Left lung (tissue), 10 donors: Measurements from ENCODE around the gene OLFML2B. TPM values are rescaled to one million over a fixed set of nuclear protein-coding genes. Genes with fewer than 3 reads are reported as not detected.
A peak's percentile ranks its signal among the peaks of the same experiment; 100 is the strongest.

Source experiments
- ATAC-seq: fragments of 200-7000 bp; cut with Tn5 transposase; one replicate; pipeline ENCODE4 v1.9.1; 2020; ENCODE audit warnings: moderate library complexity
- DNase-seq, 4 donors: peaks; one replicate each; pipeline ENCODE4 v3.0.0-alpha.2; 2013 to 2020
- H3K27ac ChIP-seq, 2 donors: fragments of 200-600 bp; sonication (generic) in 1 of 2; one replicate each; pipeline versions ENCODE4 v1.5.0 to v1.8.0; 2020 to 2021
- H3K27me3 ChIP-seq, 2 donors: fragments of 200-600 bp; sonication (generic) in 1 of 2; one replicate each; pipeline versions ENCODE4 v1.5.0 to v1.8.0; 2020 to 2021
- H3K36me3 ChIP-seq, 2 donors: fragments of 200-600 bp; sonication (generic) in 1 of 2; one replicate each; pipeline versions ENCODE4 v1.5.0 to v1.8.0; 2020 to 2021
- H3K4me1 ChIP-seq, 2 donors: fragments of 200-600 bp; one replicate each; pipeline ENCODE4 v1.8.0; 2021
- H3K4me3 ChIP-seq, 2 donors: fragments of 200-600 bp; sonication (generic) in 1 of 2; one replicate each; pipeline versions ENCODE4 v1.5.0 to v1.8.0; 2020 to 2021; ENCODE audit warnings: mild to moderate bottlenecking in 1 of 2
- H3K9me3 ChIP-seq, 2 donors: fragments of 200-600 bp; sonication (generic) in 1 of 2; one replicate each; pipeline versions ENCODE4 v1.5.0 to v1.8.0; 2020 to 2021
- intact Hi-C, 2 donors: fragments of 100-400 bp; cut with DNase I; formaldehyde crosslinking; loops; one replicate each; pipeline versions ENCODE4 v1.11.2 to v1.14.2; 2022
- polyA plus RNA-seq, 6 donors: library from polyadenylated mRNA; unstranded; fragments of 120-200 nt; gene quantifications; one replicate each; pipeline ENCODE4 v1.2.1, GENCODE V29; 2013; ENCODE audit not compliant: insufficient read length in 6 of 6
- total RNA-seq, 2 donors: library from RNA; stranded (reverse); fragmentation: NEBNext Ultra II Directional; extraction: Animal tissue kit (Norgen Biotek cat#: 25700); gene quantifications; one replicate each; pipeline ENCODE4 v1.2.1, GENCODE V29; 2021
- TF ChIP-seq, protein P1 (sequence below), 2 donors: fragments of 200-600 bp; sonication (generic) in 1 of 2; IDR thresholded peaks; one replicate each; pipeline versions ENCODE4 v1.5.0 to v1.8.0; 2021; ENCODE audit warnings: antibody characterized with exemption in 2 of 2
- donor health status: DM: no; HTN: yes; CAD: no.
- donor health status: DM: no; HTN: no; CAD: no.

Gene OLFML2B
- total and polyA plus RNA-seq, 8 donors, result 12.7 to 46.8 (median 15.2) TPM

- no peak for ATAC-seq
- Histone ChIP-seq H3K27ac (no peak overlapping the region), H3K9me3 (no peaks in the 10 kb centered on the region), H3K36me3 (peaks cover 0 to 31% of the 10 kb centered on the region in 2 donors), H3K4me1 (peaks cover 0 to 34% of the 10 kb centered on the region in 2 donors), H3K27me3 (no peaks in the 10 kb centered on the region), H3K4me3 (no peak overlapping the region)
- TF ChIP-seq, protein P1, sequence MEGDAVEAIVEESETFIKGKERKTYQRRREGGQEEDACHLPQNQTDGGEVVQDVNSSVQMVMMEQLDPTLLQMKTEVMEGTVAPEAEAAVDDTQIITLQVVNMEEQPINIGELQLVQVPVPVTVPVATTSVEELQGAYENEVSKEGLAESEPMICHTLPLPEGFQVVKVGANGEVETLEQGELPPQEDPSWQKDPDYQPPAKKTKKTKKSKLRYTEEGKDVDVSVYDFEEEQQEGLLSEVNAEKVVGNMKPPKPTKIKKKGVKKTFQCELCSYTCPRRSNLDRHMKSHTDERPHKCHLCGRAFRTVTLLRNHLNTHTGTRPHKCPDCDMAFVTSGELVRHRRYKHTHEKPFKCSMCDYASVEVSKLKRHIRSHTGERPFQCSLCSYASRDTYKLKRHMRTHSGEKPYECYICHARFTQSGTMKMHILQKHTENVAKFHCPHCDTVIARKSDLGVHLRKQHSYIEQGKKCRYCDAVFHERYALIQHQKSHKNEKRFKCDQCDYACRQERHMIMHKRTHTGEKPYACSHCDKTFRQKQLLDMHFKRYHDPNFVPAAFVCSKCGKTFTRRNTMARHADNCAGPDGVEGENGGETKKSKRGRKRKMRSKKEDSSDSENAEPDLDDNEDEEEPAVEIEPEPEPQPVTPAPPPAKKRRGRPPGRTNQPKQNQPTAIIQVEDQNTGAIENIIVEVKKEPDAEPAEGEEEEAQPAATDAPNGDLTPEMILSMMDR (IDR thresholded peaks at IDR 0.05), result no peak
- DNase-seq, result no peak
- intact Hi-C loops, result no loop called here
Observed at GRCh38 chr1:161958425-161958824, 65.2 kb downstream of the OLFML2B start.

GRCh38 chr1:161956930-161957329 lies 66.7 kb downstream of the OLFML2B start:
- Histone ChIP-seq H3K36me3 (peaks cover 0 to 31% of the 10 kb centered on the region in 2 donors), H3K4me1 (peaks cover 0 to 27% of the 10 kb centered on the region in 2 donors), H3K27me3 (no peaks in the 10 kb centered on the region), H3K27ac (no peak overlapping the region), H3K4me3 (no peak overlapping the region), H3K9me3 (no peaks in the 10 kb centered on the region)
- ATAC-seq (no peak), DNase-seq (no peak)
- TF ChIP-seq, protein P1 (IDR thresholded peaks at IDR 0.05), result no peak
- intact Hi-C loops, result no loop called here

DNA sequence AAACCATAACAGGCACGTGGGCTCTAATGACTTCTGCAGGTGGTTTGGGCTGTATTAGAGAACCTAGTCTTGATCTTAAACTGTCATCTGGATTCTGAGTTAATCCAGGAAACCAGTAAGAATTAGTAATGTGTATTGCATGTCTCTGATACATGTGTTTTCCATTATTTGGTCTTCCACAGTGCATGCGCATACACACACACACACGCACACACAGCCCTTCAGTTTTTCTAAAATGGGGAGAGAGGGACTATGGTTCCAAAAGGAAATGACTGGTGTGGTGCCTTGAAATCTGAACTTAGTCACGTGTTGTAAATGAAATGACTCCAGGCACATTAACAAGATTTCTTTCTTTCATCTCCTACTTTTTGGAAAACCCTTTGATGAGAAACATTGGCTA lies 67.6 kb downstream of the OLFML2B start:
- Histone ChIP-seq H3K4me1 (peaks cover 0 to 18% of the 10 kb centered on the region in 2 donors), H3K4me3 (no peak overlapping the region), H3K9me3 (no peaks in the 10 kb centered on the region), H3K27me3 (no peaks in the 10 kb centered on the region), H3K36me3 (peaks cover 0 to 31% of the 10 kb centered on the region in 2 donors), H3K27ac (no peak overlapping the region)
- DNase-seq (no peak), ATAC-seq (no peak)
- TF ChIP-seq, protein P1 (IDR thresholded peaks at IDR 0.05), result no peak
- intact Hi-C loops, result no loop called here

- intact Hi-C loops, result no loop called here
- TF ChIP-seq, protein P1 (IDR thresholded peaks at IDR 0.05), result no peak
- Histone ChIP-seq H3K27ac (no peak overlapping the region), H3K36me3 (peaks cover 0 to 26% of the 10 kb centered on the region in 2 donors), H3K9me3 (no peaks in the 10 kb centered on the region), H3K27me3 (no peaks in the 10 kb centered on the region), H3K4me3 (no peak overlapping the region), H3K4me1 (peaks cover 0 to 17% of the 10 kb centered on the region in 2 donors)
- ATAC-seq, result no peak
- DNase-seq, result no peak
Observed at GRCh38 chr1:161955606-161956005, 68.1 kb downstream of the OLFML2B start.

GRCh38 chr1:161954466-161954865 lies 69.2 kb downstream of the OLFML2B start:
- DNase-seq (no peak), ATAC-seq (peak; percentile 51)

More at GRCh38 chr1:161954466-161954865, 69.2 kb downstream of the OLFML2B start:
- H3K4me1 ChIP-seq, result peaks cover 0 to 17% of the 10 kb centered on the region in 2 donors
- H3K36me3 ChIP-seq, result peaks cover 0 to 16% of the 10 kb centered on the region in 2 donors
- no peaks in the 10 kb centered on the region for H3K27me3 ChIP-seq
- TF ChIP-seq, protein P1 (IDR thresholded peaks at IDR 0.05), result no peak
- H3K4me3 ChIP-seq, result no peak overlapping the region
- H3K27ac ChIP-seq, result no peak overlapping the region
- H3K9me3 ChIP-seq, result no peaks in the 10 kb centered on the region
- intact Hi-C loops, result no loop called here
